ENCODE data around the gene SCGB3A1.
A peak's percentile ranks its signal among the peaks of the same experiment; 100 is the strongest.

The SCGB3A1 gene

GRCh38 chr5:180603076-180603594 is 11.8 kb upstream of the SCGB3A1 start:
- DNase-seq: no peak

DNA sequence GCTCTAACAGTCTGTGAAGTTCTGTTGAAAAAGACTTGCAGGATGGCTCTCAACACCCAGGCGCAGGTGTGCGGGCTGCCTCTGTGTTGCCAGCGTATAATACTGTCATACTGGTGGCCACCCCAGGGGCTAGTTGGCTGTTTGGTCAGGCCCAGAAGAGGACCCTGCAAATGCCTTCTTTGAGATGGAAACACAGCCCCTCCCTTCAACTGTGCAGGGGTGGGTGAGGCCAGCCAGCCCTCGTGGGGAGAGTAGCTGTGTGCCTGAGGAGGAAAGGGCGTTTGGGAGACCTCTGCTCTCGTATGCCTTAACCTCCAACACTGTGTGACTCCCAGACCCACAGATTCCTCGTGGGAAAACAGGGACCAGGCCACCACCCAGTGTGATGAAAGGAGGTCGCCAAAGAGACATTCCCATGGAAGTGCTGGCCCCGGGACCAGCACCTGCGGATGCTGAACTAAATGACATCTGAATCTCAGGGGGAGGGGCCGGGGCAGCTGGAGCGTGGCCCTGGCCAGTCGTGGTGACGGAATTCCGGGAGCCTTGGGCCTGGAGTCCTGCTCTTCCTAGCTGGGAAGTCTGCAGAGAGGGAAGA is 11.3 kb upstream of the SCGB3A1 start:
- no peak for DNase-seq

DNA sequence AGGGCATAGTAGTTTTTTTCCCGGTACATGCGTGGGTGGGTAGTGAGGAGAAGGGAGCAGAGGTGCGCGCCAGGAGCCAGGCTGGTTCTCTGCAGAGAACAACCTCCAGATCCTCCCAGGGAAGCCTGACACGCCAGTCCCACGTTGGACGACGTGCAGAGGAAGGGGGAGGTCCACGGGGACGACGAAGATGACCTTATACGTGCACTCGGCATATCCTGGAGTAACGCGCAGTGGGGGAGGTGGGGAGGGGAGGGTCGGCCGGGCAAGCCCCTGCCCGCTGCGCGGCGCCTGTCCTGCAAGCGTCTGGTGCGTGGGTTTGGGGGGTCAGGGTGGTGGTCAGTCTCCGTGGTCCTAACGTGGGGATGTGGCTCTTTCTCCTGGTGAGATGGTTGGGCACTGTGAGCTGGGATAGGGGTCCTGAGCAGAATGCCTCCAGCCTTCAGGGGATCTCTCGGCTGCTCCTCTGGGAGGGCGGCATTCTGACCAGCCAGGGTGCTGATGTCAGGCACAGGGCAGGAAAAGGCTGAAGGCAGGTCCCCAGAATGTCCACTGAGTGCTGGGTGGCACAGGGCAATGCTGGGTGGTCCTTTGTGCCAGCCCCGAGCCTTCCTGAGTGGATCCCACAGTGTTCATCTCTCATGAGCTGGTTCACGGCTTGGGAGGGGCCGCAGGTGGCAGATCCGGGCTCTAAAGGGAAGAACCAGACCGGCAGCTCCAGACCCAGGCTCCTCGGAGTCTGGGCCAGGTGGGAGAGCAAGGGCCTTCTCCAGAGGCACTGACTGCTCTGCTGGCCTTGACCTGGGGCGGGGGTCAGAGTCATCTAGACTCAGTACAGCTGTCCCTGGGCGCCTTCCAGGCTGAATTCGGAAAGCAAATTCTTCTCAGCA is 10.5 kb upstream of the SCGB3A1 start:
- DNase-seq: no peak

DNA sequence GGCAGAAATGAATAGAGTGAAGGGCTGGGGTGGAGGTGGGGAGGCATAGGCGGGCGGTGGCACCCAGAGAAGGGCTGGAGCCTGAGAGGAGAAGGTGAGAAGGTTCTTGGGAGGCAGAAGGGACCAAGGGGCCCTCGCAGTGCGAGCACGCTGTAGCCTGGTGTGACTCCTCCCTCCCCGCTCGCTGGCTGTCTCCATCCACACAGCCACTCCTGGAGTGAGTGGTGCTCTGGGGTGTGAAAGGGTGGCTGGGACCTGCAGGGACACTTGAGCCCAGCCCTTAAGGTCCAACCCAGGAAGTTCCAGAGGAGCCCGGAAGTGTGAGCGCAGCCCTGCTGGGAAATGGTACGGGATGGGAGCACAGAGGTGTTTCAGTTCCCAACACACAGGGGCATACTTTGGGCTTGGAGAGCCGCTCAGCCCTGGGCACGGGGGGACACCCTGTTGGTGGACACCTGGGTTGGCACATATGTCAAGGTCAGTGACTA is 9.3 kb upstream of the SCGB3A1 start:
- DNase-seq: no peak

- DNase-seq: peak; percentile 5
Observed at GRCh38 chr5:180599981-180600553, 8.8 kb upstream of the SCGB3A1 start.

DNA sequence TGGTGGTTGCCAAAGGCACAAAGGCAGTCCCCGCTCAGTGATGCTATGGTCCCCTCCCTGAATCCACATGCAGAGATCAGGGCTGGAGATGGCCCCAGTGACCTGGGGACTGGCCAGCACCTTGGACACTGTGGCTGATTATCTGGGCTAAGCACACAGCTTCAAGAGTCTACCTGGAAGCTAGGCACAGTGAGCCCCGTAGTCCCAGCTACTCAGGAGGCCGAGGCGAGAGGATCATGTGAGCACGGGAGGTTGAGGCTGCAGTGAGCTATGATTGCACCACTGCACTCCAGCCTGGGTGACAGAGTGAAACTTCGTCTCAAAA is 8.3 kb upstream of the SCGB3A1 start:
- no peak for DNase-seq

- DNase-seq: no peak
Observed at GRCh38 chr5:180598797-180599589, 7.7 kb upstream of the SCGB3A1 start.

DNA sequence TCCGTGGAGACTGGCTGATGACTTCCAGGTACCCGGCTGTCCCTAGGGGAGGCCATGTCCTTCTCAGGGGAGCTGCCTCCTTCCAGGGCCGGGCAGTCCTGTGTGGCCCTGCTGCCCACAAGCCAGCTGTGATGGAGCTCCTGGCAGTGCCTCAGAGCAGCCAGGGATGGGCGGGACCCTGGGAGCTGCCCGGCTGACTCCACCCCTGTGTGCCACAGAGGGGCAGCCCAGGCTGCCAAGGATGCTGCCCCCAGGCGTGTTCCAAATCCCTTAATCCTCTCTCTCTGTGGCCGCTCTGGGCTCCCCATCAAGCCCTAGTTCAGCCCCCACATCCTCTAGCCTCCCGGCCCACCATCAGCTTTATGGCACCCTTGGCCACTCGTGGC is 7.0 kb upstream of the SCGB3A1 start:
- no peak for DNase-seq

DNA sequence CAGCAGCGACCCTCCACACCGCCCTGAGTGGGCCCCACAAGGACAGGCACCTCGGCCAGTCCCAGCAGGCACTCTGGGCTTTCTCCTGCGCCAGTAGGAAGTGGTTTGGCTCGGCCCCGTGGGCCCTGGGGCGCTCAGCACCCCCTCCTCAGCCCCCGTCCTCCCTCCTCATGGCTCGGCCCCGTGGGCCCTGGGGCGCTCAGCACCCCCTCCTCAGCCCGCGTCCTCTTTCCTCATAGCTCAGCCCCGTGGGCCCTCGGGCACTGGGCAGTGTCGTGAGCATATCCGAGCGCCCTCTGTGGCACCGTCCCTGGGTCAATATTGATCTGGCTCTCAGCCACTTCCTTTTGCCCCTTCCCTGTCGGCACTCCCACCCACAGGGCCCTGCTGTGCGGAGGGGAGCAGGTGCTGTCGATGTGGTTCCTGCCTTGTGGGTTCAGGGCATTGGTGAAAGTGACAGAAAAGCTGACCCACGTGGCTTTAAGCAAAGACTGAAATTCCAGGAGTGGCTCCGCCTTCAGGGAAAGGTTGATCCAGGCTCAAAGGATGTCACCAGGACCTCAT is 5.5 kb upstream of the SCGB3A1 start:
- no peak for DNase-seq

- no peak for DNase-seq
Observed at GRCh38 chr5:180596115-180596667, 4.9 kb upstream of the SCGB3A1 start.

DNA sequence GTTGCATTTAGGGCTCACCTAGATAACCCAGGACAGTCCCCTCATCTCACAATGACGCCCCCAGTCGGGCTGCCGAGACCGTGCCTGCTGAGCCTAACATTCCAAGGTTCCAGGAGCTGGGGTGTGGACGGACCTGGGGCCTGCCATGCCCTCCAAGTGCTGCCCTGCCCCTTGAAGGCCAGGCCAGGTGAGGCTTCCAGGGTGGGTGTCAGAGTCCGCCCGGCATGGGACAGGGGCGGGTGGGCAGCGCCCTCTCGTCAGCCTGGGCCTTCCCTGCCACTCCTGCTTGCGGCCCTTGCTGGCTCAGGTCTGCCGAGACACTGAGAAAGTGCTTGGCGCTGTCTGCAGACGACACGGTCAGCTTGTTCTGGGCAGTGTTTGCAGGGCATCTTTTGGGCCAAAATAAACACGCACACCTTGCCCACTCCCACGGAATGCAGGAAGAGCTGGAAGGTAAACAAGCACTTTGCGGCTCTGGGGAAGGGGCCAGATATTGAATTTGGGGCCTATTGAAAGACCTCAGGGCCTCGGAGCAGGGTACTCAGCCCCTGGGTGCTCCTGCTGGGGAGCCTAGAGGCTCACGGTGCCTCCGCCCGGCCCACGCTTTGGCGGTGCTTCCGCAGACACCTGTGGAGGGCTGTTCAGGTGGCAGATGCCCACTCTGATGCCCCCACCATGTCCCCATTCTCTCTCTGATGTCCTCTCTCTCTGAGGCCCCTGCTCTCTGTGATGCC is 4.2 kb upstream of the SCGB3A1 start:
- no peak for DNase-seq

DNA sequence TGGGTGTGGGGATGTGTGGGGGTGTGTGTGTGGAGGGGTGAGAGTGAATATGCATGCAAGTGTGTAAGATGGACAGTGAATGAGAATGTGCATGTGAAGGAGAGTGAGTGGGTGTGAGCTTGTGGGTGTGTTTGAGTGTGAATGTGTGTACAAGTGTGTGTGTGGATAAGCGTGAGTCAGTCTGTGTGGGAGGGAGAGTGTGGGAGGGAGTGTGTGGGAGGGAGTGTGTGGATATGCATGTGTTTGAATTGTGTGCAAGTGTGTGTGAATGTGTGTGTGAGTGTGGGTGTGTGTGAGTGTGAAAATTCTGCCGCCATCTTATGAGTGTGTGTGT is 3.7 kb upstream of the SCGB3A1 start:
- DNase-seq: no peak

GRCh38 chr5:180594311-180595045 is 3.2 kb upstream of the SCGB3A1 start:
- DNase-seq: no peak

GRCh38 chr5:180593446-180594206 is 2.3 kb upstream of the SCGB3A1 start:
- no peak for DNase-seq

DNA sequence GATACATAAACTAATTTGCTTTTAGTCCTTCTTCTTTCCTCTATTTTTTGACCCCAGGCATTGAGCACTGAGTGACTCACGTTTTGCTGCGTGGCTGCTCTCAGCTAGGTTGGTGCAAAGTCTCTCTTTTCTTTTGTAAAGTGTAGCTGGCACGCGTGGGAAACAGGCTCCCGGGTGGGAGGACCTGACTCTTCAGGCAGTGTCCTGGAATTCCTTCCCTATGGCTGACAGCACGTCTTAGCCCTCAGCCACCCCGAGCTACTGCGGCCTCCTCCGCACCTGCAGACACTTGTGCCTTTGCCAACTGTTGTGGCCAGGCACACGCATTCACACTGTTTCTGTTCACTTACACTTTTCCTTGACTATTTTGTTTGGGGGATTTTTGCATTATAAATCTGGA is 877 bp upstream of the SCGB3A1 start:
- DNase-seq: no peak

GRCh38 chr5:180590543-180591310 is 572 bp downstream of the SCGB3A1 start:
- DNase-seq: no peak

- no peak for DNase-seq
Observed at GRCh38 chr5:180589771-180590542, 1.3 kb downstream of the SCGB3A1 start.

- no peak for DNase-seq
Observed at GRCh38 chr5:180586870-180587269, 4.4 kb downstream of the SCGB3A1 start.

DNA sequence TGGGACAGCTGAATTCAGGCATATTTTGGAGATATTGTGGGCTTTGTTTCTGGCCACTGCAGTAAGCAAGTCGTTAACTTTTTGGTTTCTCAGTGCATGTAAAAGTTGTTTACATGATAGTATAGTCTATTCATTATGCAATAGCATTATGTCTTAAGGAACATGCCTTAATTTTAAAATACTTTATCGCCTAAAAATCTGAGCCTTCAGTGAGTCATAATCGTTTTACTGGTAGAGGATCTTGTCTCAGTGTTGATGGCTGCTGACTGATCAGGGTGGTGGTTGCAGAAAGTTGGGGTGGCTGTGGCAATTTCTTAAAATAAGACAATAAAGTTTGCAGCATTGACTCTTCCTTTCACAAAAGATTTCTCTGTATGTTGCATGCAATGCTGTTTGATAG is 5.1 kb downstream of the SCGB3A1 start:
- no peak for DNase-seq
